Measurements from ENCODE around the gene CTNNBIP1.

The CTNNBIP1 gene

DNA sequence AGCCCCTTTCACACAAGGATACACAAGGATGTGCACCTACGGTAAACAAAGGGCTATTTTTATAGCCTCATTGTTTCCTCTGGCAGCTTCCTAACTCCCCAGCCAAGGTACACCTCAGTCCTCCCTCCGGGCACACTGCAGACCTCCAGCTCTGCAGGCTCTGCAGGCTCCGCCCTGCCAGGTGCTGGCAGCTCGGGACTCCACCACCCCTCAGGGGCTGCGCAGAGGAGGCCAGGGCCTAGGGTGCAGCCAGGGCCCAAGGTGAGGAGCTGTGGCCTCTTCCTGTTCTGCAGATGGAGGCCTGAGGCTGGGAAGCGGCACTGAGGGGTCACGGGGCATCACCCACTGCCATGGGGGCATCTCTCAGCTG, 66.5 kb downstream of the CTNNBIP1 start:
- H3K4me2 ChIP-seq (ENCODE audit: insufficient read depth, low read length): no peak overlapping the region
- ATAC-seq (ENCODE audit: insufficient read depth, low read depth) (no peak), DNase-seq (no peak)
- no peaks in the 10 kb centered on the region for H3K27me3 ChIP-seq (ENCODE audit: insufficient read depth, low read length, poor library complexity)
- H3K36me3 ChIP-seq (ENCODE audit: insufficient read depth, low read length): no peaks in the 10 kb centered on the region
- no peak overlapping the region for H2AFZ ChIP-seq (ENCODE audit: low read depth, low read length)
- no peak overlapping the region for H3K4me3 ChIP-seq (ENCODE audit: low read depth in 1 of 2, low read length in 2 of 2)
- H4K20me1 ChIP-seq (ENCODE audit: insufficient read depth, low read length): no peaks in the 10 kb centered on the region
- H3K4me1 ChIP-seq (ENCODE audit: insufficient read depth, low read length): no peaks in the 10 kb centered on the region
- TF ChIP-seq, protein P1, sequence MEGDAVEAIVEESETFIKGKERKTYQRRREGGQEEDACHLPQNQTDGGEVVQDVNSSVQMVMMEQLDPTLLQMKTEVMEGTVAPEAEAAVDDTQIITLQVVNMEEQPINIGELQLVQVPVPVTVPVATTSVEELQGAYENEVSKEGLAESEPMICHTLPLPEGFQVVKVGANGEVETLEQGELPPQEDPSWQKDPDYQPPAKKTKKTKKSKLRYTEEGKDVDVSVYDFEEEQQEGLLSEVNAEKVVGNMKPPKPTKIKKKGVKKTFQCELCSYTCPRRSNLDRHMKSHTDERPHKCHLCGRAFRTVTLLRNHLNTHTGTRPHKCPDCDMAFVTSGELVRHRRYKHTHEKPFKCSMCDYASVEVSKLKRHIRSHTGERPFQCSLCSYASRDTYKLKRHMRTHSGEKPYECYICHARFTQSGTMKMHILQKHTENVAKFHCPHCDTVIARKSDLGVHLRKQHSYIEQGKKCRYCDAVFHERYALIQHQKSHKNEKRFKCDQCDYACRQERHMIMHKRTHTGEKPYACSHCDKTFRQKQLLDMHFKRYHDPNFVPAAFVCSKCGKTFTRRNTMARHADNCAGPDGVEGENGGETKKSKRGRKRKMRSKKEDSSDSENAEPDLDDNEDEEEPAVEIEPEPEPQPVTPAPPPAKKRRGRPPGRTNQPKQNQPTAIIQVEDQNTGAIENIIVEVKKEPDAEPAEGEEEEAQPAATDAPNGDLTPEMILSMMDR (IDR thresholded peaks at IDR 0.05; ENCODE audit: borderline replicate concordance, extremely low read depth, low read length, poor library complexity, severe bottlenecking): no peak
- no peak for TF ChIP-seq EZH2 (IDR thresholded peaks at IDR 0.05; ENCODE audit: borderline replicate concordance, low read depth, low read length, severe bottlenecking)
- no peak overlapping the region for H3K9ac ChIP-seq (ENCODE audit: low read depth, low read length)
- H3K79me2 ChIP-seq (ENCODE audit: insufficient read depth, low read length): no peaks in the 10 kb centered on the region
- no peaks in the 10 kb centered on the region for H3K9me3 ChIP-seq (ENCODE audit: insufficient read depth, low read length, severe bottlenecking)
- H3K27ac ChIP-seq (ENCODE audit: low read length): no peak overlapping the region

DNA sequence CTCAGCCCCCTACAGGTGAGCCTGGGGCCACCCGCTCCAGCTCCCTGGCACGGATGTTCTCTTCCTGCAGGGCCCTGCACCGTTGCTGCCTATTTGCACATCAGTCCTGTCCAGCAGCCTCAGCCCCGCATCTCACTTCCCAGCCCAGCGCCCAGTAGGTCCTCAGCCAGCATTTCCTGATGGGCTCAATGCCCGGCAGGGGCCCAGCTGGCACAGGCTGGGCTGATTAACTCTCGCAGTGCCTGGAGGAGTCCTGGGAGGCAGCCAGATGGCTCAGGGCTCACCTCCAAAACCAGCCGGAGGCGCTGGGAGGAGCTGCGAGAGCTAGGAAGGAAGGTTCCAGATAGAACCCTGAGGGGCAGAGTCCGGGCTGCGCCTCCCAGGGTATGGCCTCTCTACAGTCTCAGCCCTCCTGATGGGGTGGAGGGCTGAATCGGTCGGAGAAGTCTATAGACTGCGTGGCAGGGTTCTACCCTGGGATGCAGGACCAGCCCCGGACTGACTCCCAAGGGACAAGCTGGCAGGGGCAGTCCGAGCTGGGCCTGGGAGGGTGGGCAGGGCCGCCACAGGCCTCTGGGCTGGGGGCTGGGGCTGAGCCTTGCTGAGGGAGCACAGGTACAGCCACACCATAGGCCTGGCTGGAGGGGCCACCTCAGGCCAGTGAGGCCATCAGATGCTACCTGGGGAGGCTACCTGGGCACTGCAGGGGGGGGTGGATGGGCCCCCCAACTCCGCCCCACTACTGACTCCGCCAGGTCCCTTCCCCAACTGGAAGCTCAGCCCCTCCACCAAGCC, 67.1 kb downstream of the CTNNBIP1 start:
- Histone ChIP-seq H2AFZ (ENCODE audit: low read depth, low read length) (no peak overlapping the region), H3K4me1 (ENCODE audit: insufficient read depth, low read length) (no peaks in the 10 kb centered on the region), H3K36me3 (ENCODE audit: insufficient read depth, low read length) (no peaks in the 10 kb centered on the region), H3K9ac (ENCODE audit: low read depth, low read length) (no peak overlapping the region), H3K79me2 (ENCODE audit: insufficient read depth, low read length) (no peaks in the 10 kb centered on the region), H3K9me3 (ENCODE audit: insufficient read depth, low read length, severe bottlenecking) (no peaks in the 10 kb centered on the region), H3K4me3 (ENCODE audit: low read depth in 1 of 2, low read length in 2 of 2) (no peak overlapping the region), H3K27me3 (ENCODE audit: insufficient read depth, low read length, poor library complexity) (no peaks in the 10 kb centered on the region), H3K4me2 (ENCODE audit: insufficient read depth, low read length) (no peak overlapping the region), H4K20me1 (ENCODE audit: insufficient read depth, low read length) (no peaks in the 10 kb centered on the region), H3K27ac (ENCODE audit: low read length) (no peak overlapping the region)
- no peak for TF ChIP-seq EZH2 (IDR thresholded peaks at IDR 0.05; ENCODE audit: borderline replicate concordance, low read depth, low read length, severe bottlenecking)
- TF ChIP-seq, protein P1 (IDR thresholded peaks at IDR 0.05; ENCODE audit: borderline replicate concordance, extremely low read depth, low read length, poor library complexity, severe bottlenecking): no peak
- no peak for DNase-seq
- ATAC-seq (ENCODE audit: insufficient read depth, low read depth): no peak

DNA sequence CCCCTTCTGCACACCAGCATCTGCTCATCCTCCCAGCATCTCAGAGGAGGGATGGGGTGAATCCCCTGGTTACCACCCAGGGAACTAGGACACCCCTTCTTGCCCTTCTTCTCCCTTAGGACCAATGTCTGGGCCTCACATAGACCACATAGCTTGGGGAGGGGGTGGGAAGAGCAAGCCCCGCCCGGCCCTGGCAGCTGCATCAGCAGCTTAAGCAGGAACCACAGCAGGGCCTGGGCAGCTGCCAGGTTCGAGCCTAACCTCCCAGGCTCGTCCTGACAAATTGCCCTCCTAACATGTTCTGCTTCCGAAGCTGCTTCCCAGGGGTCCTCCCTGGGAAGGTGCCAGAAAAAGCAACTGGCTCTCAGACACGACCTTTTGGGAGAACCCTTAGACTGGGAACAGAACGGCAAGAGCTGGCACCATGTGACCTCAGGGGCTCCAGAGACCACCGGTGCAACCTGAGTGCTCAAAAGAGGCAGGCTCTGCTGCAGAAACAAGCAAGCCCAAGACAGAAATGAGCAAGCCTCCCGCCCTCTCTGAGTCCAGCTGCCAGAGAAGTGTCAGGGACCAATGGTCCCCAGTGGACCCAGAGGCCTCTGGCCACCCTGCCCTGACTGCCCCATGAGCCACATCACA, 67.9 kb downstream of the CTNNBIP1 start:
- no peak overlapping the region for H3K4me3 ChIP-seq (ENCODE audit: low read depth in 1 of 2, low read length in 2 of 2)
- H4K20me1 ChIP-seq (ENCODE audit: insufficient read depth, low read length): no peaks in the 10 kb centered on the region
- H3K79me2 ChIP-seq (ENCODE audit: insufficient read depth, low read length): no peaks in the 10 kb centered on the region
- no peaks in the 10 kb centered on the region for H3K9me3 ChIP-seq (ENCODE audit: insufficient read depth, low read length, severe bottlenecking)
- DNase-seq (no peak), ATAC-seq (ENCODE audit: insufficient read depth, low read depth) (no peak)
- no peaks in the 10 kb centered on the region for H3K36me3 ChIP-seq (ENCODE audit: insufficient read depth, low read length)
- H2AFZ ChIP-seq (ENCODE audit: low read depth, low read length): no peak overlapping the region
- no peaks in the 10 kb centered on the region for H3K4me1 ChIP-seq (ENCODE audit: insufficient read depth, low read length)
- no peak overlapping the region for H3K4me2 ChIP-seq (ENCODE audit: insufficient read depth, low read length)
- H3K27ac ChIP-seq (ENCODE audit: low read length): no peak overlapping the region
- H3K9ac ChIP-seq (ENCODE audit: low read depth, low read length): no peak overlapping the region
- no peak for TF ChIP-seq EZH2 (IDR thresholded peaks at IDR 0.05; ENCODE audit: borderline replicate concordance, low read depth, low read length, severe bottlenecking)
- TF ChIP-seq, protein P1 (IDR thresholded peaks at IDR 0.05; ENCODE audit: borderline replicate concordance, extremely low read depth, low read length, poor library complexity, severe bottlenecking): no peak
- no peaks in the 10 kb centered on the region for H3K27me3 ChIP-seq (ENCODE audit: insufficient read depth, low read length, poor library complexity)
